Psoas muscle (tissue), 8 donors: ENCODE measurements around the gene CYTL1. TPM values are rescaled to one million over a fixed set of nuclear protein-coding genes. Genes with fewer than 3 reads are reported as not detected.
"Not testable (repeated sequence)": the region's sequence is repeated elsewhere in the genome, so short reads cannot be mapped to it uniquely, and the experiment has no call there.

Experiments
- ATAC-seq, 4 donors: fragments of 200-7000 bp; cut with Tn5 transposase; one replicate each; pipeline ENCODE4 v1.9.1; 2020; ENCODE audit warnings: moderate library complexity in 3 of 4, mild to moderate bottlenecking in 2 of 4
- DNase-seq, 2 donors: peaks; one replicate each; pipeline ENCODE4 v3.0.0-alpha.2; 2020
- H3K27ac ChIP-seq: fragments of 200-600 bp; one replicate; pipeline ENCODE4 v1.8.0; 2022
- H3K27me3 ChIP-seq, 3 donors: fragments of 200-600 bp in 1 of 3; one replicate each; pipeline versions ENCODE4 v1.6.1 to v1.8.0; 2013 to 2022; ENCODE audit warnings: low read length in 2 of 3, mild to moderate bottlenecking in 2 of 3, moderate library complexity in 1 of 3; ENCODE audit not compliant: insufficient read depth in 3 of 3
- H3K36me3 ChIP-seq, 2 donors: fragments of 200-600 bp in 1 of 2; one replicate each; pipeline versions ENCODE4 v1.6.1 to v1.8.0; 2013 to 2022; ENCODE audit warnings: low read depth in 1 of 2, mild to moderate bottlenecking in 1 of 2, moderate library complexity in 1 of 2; ENCODE audit not compliant: insufficient read depth in 1 of 2
- H3K4me1 ChIP-seq: fragments of 200-600 bp; one replicate; pipeline ENCODE4 v1.8.0; 2022
- H3K4me3 ChIP-seq: fragments of 200-600 bp; one replicate; pipeline ENCODE4 v1.8.0; 2022; ENCODE audit warnings: mild to moderate bottlenecking
- H3K9me3 ChIP-seq: fragments of 200-600 bp; one replicate; pipeline ENCODE4 v1.8.0; 2022
- CTCF ChIP-seq: fragments of 200-600 bp; IDR thresholded peaks from one replicate; pipeline ENCODE4 v1.8.0; 2022; ENCODE audit warnings: antibody characterized with exemption
- WGBS, 3 donors: extraction: QIAGEN DNeasy Blood & Tissue Kit; methylation state at CpG; one replicate each; pipeline versions ENCODE4 v1.1.6 to v1.1.7; 2013; 5-methylcytosine and 5-hydroxymethylcytosine counted together
- intact Hi-C, 2 donors: fragments of 100-400 bp; cut with DNase I; formaldehyde crosslinking; loops; one replicate each; pipeline versions ENCODE4 v1.11.0 to v1.14.2; 2022
- polyA plus RNA-seq, 3 donors: library from polyadenylated mRNA; stranded (reverse); fragments of 200-250 nt; gene quantifications; one replicate each; pipeline ENCODE4 v1.2.3, GENCODE V29; 2013
- total RNA-seq, 4 donors: library from RNA; stranded (reverse); fragmentation: NEBNext Ultra II Directional in 2 of 4; extraction: Animal tissue kit (Norgen Biotek cat#: 25700) in 2 of 4; gene quantifications; one replicate each; pipeline versions ENCODE4 v1.2.1 to v1.2.4, GENCODE V29; 2021 to 2023
- donor health status: healthy with polysubstance abuse.
- donor health status: DM: no; HTN: no; CAD: no; lungs with moderate emphysema.
- donor health status: Bipolar disorder and iron deficiency.
- donor health status: healthy.
- donor health status: DM: yes; HTN: yes; CAD: no.
- donor health status: DM: no; HTN: no; CAD: no.
- donor health status: DM: no; HTN: no; CAD: no.
- donor health status: DM: yes; HTN: yes; CAD: no.

The CYTL1 gene
- total and polyA plus RNA-seq, 7 donors: 0.05 to 0.34 (median 0.11) TPM; not detected in 3

GRCh38 chr4:5003918-5004317, 15.3 kb downstream of the CYTL1 start:
- intact Hi-C loops: no loop called here
- no peaks in the 10 kb centered on the region for H3K4me1 ChIP-seq
- ATAC-seq (no peak), DNase-seq (no peak)
- 80 to 97% (median 93%) methylated on average over 3 of the region's 3 CpGs for WGBS, 3 donors
- no peak for TF ChIP-seq CTCF
- peaks cover 0 to 2% (median 0%) of the 10 kb centered on the region in 3 donors for H3K27me3 ChIP-seq
- no peaks in the 10 kb centered on the region for H3K9me3 ChIP-seq
- H3K27ac ChIP-seq: no peak overlapping the region
- H3K36me3 ChIP-seq: no peaks in the 10 kb centered on the region
- no peak overlapping the region for H3K4me3 ChIP-seq

GRCh38 chr4:5003372-5003857, 15.8 kb downstream of the CYTL1 start:
- H3K9me3 ChIP-seq: no peaks in the 10 kb centered on the region
- H3K4me1 ChIP-seq: no peaks in the 10 kb centered on the region
- peaks cover 0 to 2% (median 0%) of the 10 kb centered on the region in 3 donors for H3K27me3 ChIP-seq
- ATAC-seq: no peak
- WGBS, 3 donors: 75 to 82% (median 81%) methylated on average over 9 of the region's 9 CpGs
- intact Hi-C loops: no loop called here
- no peak overlapping the region for H3K27ac ChIP-seq
- TF ChIP-seq CTCF: no peak
- no peak for DNase-seq
- H3K4me3 ChIP-seq: no peak overlapping the region
- H3K36me3 ChIP-seq: no peaks in the 10 kb centered on the region

- H3K27me3 ChIP-seq, H3K27ac ChIP-seq, ATAC-seq, H3K36me3 ChIP-seq, intact Hi-C loops, DNase-seq, H3K4me3 ChIP-seq, H3K9me3 ChIP-seq, H3K4me1 ChIP-seq: not testable (repeated sequence)
- 64 to 74% (median 73%) methylated on average over 6 of the region's 6 CpGs for WGBS, 3 donors
Observed at GRCh38 chr4:5001641-5002040, 17.6 kb downstream of the CYTL1 start.

- H3K36me3 ChIP-seq, H3K9me3 ChIP-seq, H3K4me3 ChIP-seq, H3K27me3 ChIP-seq, DNase-seq, ATAC-seq, H3K27ac ChIP-seq, H3K4me1 ChIP-seq: not testable (repeated sequence)
- intact Hi-C loops: loop anchor here in 1 of 2 donors (10.0 kb wide), 1 partner anchor 502 kb away; no protein-coding TSS in a partner anchor
- WGBS, 3 donors: 84 to 91% (median 86%) methylated on average over 1 of the region's 1 CpG
Observed at GRCh38 chr4:4996935-4997334, 22.3 kb downstream of the CYTL1 start.

GRCh38 chr4:4995908-4996265, 23.4 kb downstream of the CYTL1 start:
- no peaks in the 10 kb centered on the region for H3K4me1 ChIP-seq
- no peak overlapping the region for H3K4me3 ChIP-seq
- intact Hi-C loops: loop anchor here in 1 of 2 donors (10.0 kb wide), 1 partner anchor 501 kb away; no protein-coding TSS in a partner anchor
- H3K27me3 ChIP-seq: no peaks in the 10 kb centered on the region
- no peaks in the 10 kb centered on the region for H3K36me3 ChIP-seq
- H3K27ac ChIP-seq: no peak overlapping the region
- no peak for TF ChIP-seq CTCF
- WGBS, 3 donors: 49 to 51% (median 49%) methylated on average over 8 of the region's 8 CpGs
- H3K9me3 ChIP-seq: no peaks in the 10 kb centered on the region
- DNase-seq (no peak), ATAC-seq (no peak)
